NK-92 (cell line): ENCODE data around the gene CKS2.

Source experiments
- DNase-seq: peaks from one replicate; lab custom pipeline; 2025; ENCODE audit not compliant: unreplicated experiment; lab: John Stamatoyannopoulos, UW

CKS2 gene

GRCh38 chr9:89363921-89364665 is 53.1 kb downstream of the CKS2 start:
- no peak for DNase-seq

DNA sequence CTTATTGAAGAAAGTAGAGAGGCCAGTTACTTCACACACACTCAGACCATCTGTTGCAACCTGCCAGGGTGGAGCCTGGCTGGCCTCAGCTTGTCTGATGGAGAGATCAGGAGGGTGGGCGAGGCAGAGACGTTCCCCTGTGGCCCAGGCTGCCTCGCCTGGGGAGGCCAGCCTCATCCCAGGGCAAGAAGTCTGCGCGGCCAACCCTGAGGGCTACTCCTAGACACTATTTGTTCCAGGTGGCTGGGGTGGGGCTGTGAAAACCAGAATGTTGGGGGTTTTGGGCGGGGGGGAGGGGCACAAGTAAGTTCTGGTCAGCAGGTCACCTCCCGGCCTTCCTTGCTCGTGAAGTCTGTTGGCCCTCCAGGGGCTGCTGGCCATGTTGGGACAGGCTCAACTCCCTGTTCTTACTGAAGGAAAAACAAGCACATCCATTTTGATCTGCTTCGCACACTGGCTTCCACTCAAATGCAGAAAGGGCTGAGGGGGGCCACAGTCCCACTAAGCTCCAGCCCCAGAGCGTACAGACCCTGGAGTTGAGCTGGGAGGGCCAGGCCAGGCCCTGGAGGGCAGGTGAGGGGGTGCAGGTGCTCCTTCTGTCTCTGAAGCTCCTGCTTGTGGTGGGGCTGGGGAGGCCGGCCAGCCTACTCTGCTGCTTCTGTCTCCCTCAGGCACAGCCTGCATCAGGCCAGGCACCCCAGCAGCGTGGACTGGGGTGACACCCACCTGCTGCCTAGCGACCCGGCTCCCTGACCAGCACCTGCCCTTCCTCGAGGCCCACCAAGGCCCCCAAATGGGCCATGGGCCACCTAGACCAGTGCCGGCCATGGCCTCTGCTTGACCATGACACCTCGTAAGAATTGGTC is 53.9 kb downstream of the CKS2 start:
- DNase-seq, result no peak

DNA sequence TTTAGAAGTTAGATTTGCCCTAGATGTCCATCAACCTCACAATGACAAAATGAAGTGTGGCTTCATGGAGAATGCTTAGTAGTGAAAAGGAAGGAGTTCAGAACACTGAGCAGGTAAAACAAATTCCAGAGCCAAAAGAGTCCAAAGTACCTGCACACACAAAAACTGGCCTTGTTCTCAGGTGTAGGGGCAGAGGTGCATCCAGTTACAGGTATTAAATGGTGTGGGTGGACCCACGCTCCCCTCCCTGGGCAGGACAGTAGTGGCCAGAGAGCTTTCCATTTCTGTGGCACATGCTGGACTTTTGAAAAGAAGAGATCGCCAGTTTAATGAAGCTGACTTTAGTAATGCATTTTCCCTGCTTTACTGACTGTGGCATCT is 54.5 kb downstream of the CKS2 start:
- DNase-seq, result no peak
